NT2/D1 (cell line): ENCODE results near the gene LSM14A.
"Not testable (repeated sequence)": the region's sequence is repeated elsewhere in the genome, so short reads cannot be mapped to it uniquely, and the experiment has no call there.

Source experiments
- DNase-seq: peaks from one replicate; pipeline ENCODE4 v3.0.0-alpha.2; 2011; ENCODE audit warnings: low read depth, low spot score
- H3K27me3 ChIP-seq: 2 replicates; pipeline ENCODE4 v1.6.0; 2011; ENCODE audit warnings: mild to moderate bottlenecking; ENCODE audit not compliant: insufficient read length, insufficient read depth
- H3K36me3 ChIP-seq: 2 replicates; pipeline ENCODE4 v1.6.1; 2011; ENCODE audit warnings: mild to moderate bottlenecking, low read length, mixed read lengths; ENCODE audit not compliant: insufficient read depth, insufficient read length
- H3K4me1 ChIP-seq: 2 replicates; pipeline ENCODE4 v1.5.1; 2011; ENCODE audit not compliant: insufficient read depth, insufficient read length
- H3K4me3 ChIP-seq: 2 replicates; pipeline ENCODE4 v1.5.1; 2011; ENCODE audit warnings: low read depth; ENCODE audit not compliant: insufficient read length
- H3K9ac ChIP-seq: 2 replicates; pipeline ENCODE4 v1.6.0; 2011; ENCODE audit warnings: low read depth; ENCODE audit not compliant: insufficient read length
- H3K9me3 ChIP-seq: 2 replicates; pipeline ENCODE4 v1.5.1; 2011; ENCODE audit warnings: mild to moderate bottlenecking, low read length; ENCODE audit not compliant: insufficient read depth
- SUZ12 ChIP-seq: IDR thresholded peaks from 2 replicates; pipeline ENCODE4 v1.6.1; 2011; ENCODE audit not compliant: insufficient read length, insufficient read depth; ENCODE audit errors: extremely low read depth
- YY1 ChIP-seq: IDR thresholded peaks from 2 replicates; pipeline ENCODE4 v1.6.1; 2011; ENCODE audit not compliant: insufficient read length, insufficient read depth
- ZNF274 ChIP-seq: IDR thresholded peaks from 2 replicates; pipeline ENCODE4 v1.6.1; 2011; ENCODE audit warnings: mild to moderate bottlenecking, low read depth, low read length

The LSM14A gene

GRCh38 chr19:34148658-34149185 lies 23.6 kb upstream of the LSM14A start:
- TF ChIP-seq ZNF274 = no peak
- TF ChIP-seq YY1 = no peak
- TF ChIP-seq SUZ12 = no peak
- no peak overlapping the region for H3K9ac ChIP-seq
- H3K4me3 ChIP-seq = no peak overlapping the region
- no peaks in the 10 kb centered on the region for H3K36me3 ChIP-seq
- no peaks in the 10 kb centered on the region for H3K4me1 ChIP-seq
- no peaks in the 10 kb centered on the region for H3K9me3 ChIP-seq
- DNase-seq = no peak
- no peaks in the 10 kb centered on the region for H3K27me3 ChIP-seq

- Histone ChIP-seq H3K9me3 (no peaks in the 10 kb centered on the region), H3K4me3 (no peak overlapping the region), H3K9ac (no peak overlapping the region), H3K36me3 (no peaks in the 10 kb centered on the region), H3K27me3 (no peaks in the 10 kb centered on the region), H3K4me1 (no peaks in the 10 kb centered on the region)
- TF ChIP-seq SUZ12 (no peak), ZNF274 (no peak), YY1 (no peak)
- no peak for DNase-seq
Observed at GRCh38 chr19:34149873-34150272, 22.4 kb upstream of the LSM14A start.

GRCh38 chr19:34150558-34150957 lies 21.7 kb upstream of the LSM14A start:
- TF ChIP-seq YY1 (no peak), ZNF274 (no peak), SUZ12 (no peak)
- Histone ChIP-seq H3K4me1 (no peaks in the 10 kb centered on the region), H3K4me3 (no peak overlapping the region), H3K36me3 (no peaks in the 10 kb centered on the region), H3K9ac (no peak overlapping the region), H3K9me3 (no peaks in the 10 kb centered on the region), H3K27me3 (no peaks in the 10 kb centered on the region)
- DNase-seq = no peak

GRCh38 chr19:34151439-34151838 lies 20.9 kb upstream of the LSM14A start:
- TF ChIP-seq SUZ12 = no peak
- no peak for TF ChIP-seq YY1
- TF ChIP-seq ZNF274 = no peak
- no peaks in the 10 kb centered on the region for H3K9me3 ChIP-seq
- no peaks in the 10 kb centered on the region for H3K27me3 ChIP-seq
- no peaks in the 10 kb centered on the region for H3K4me1 ChIP-seq
- DNase-seq = no peak
- H3K4me3 ChIP-seq = no peak overlapping the region
- no peak overlapping the region for H3K9ac ChIP-seq
- no peaks in the 10 kb centered on the region for H3K36me3 ChIP-seq

- Histone ChIP-seq H3K4me3 (no peak overlapping the region), H3K36me3 (no peaks in the 10 kb centered on the region), H3K9ac (no peak overlapping the region), H3K9me3 (no peaks in the 10 kb centered on the region), H3K27me3 (no peaks in the 10 kb centered on the region), H3K4me1 (no peaks in the 10 kb centered on the region)
- TF ChIP-seq YY1 = no peak
- TF ChIP-seq SUZ12 = no peak
- no peak for TF ChIP-seq ZNF274
- DNase-seq = no peak
Observed at GRCh38 chr19:34154401-34154800, 17.9 kb upstream of the LSM14A start.

- Histone ChIP-seq H3K4me3 (no peak overlapping the region), H3K27me3 (no peaks in the 10 kb centered on the region), H3K36me3 (no peaks in the 10 kb centered on the region), H3K9me3 (no peaks in the 10 kb centered on the region), H3K4me1 (no peaks in the 10 kb centered on the region), H3K9ac (no peak overlapping the region)
- no peak for DNase-seq
- TF ChIP-seq YY1 (no peak), SUZ12 (no peak), ZNF274 (no peak)
Observed at GRCh38 chr19:34155686-34156085, 16.6 kb upstream of the LSM14A start.

- not testable (repeated sequence) for H3K9ac ChIP-seq, DNase-seq, H3K4me3 ChIP-seq, H3K4me1 ChIP-seq, H3K27me3 ChIP-seq, H3K9me3 ChIP-seq, H3K36me3 ChIP-seq
Observed at GRCh38 chr19:34158966-34159365, 13.3 kb upstream of the LSM14A start.

- H3K9ac ChIP-seq, H3K9me3 ChIP-seq, DNase-seq, H3K27me3 ChIP-seq, H3K4me3 ChIP-seq, H3K4me1 ChIP-seq, H3K36me3 ChIP-seq: not testable (repeated sequence)
Observed at GRCh38 chr19:34159541-34159940, 12.8 kb upstream of the LSM14A start.

GRCh38 chr19:34161902-34162301 lies 10.4 kb upstream of the LSM14A start:
- not testable (repeated sequence) for H3K4me1 ChIP-seq, H3K27me3 ChIP-seq, H3K4me3 ChIP-seq, H3K9ac ChIP-seq, DNase-seq, H3K9me3 ChIP-seq, H3K36me3 ChIP-seq
